Tibial nerve (tissue), 4 donors: ENCODE results near the gene LIMS3.
"Not testable (repeated sequence)": the region's sequence is repeated elsewhere in the genome, so short reads cannot be mapped to it uniquely, and the experiment has no call there.

Experiments
- EP300 ChIP-seq, 2 donors: sonication (generic); formaldehyde crosslinking; IDR thresholded peaks; one replicate each; pipeline ENCODE4 v1.6.1; 2017; ENCODE audit warnings: antibody characterized with exemption in 2 of 2, mild to moderate bottlenecking in 1 of 2
- POLR2A ChIP-seq, 2 donors: fragments of 450-650 bp; IDR thresholded peaks; one replicate each; pipeline ENCODE4 v1.6.1; 2017; ENCODE audit warnings: antibody characterized with exemption in 2 of 2, mild to moderate bottlenecking in 2 of 2, moderate library complexity in 2 of 2
- TF ChIP-seq, protein P1 (sequence below), 5 experiments: fragments of 200-600 bp in 3 of 5; fragments of 450-650 bp in 2 of 5; sonication (generic) in 3 of 5; IDR thresholded peaks; one replicate each; pipeline ENCODE4 v1.5.1; 2016 to 2019; ENCODE audit warnings: antibody characterized with exemption in 5 of 5, mild to moderate bottlenecking in 3 of 5, moderate library complexity in 2 of 5

DNA sequence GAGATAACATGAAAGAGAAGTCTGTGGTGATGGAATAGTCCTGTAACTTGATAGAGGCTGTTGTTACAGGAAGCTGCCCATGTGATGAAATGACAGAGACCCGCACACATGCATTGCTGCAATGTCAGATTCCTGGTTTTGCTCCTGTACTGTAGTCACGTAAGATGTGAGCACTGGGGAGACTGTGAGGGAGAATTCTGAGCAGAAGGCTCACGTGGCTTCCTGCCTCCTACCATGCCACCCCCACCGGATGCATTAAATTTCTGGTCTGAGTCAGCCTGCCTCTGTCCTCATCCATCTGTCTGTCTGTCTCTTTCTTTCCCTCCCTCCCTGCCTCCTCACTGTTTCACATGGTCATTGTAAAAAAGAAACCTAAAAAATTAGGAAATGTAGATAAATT lies 2.3 kb upstream of the LIMS3 start:
- TF ChIP-seq, protein P1, sequence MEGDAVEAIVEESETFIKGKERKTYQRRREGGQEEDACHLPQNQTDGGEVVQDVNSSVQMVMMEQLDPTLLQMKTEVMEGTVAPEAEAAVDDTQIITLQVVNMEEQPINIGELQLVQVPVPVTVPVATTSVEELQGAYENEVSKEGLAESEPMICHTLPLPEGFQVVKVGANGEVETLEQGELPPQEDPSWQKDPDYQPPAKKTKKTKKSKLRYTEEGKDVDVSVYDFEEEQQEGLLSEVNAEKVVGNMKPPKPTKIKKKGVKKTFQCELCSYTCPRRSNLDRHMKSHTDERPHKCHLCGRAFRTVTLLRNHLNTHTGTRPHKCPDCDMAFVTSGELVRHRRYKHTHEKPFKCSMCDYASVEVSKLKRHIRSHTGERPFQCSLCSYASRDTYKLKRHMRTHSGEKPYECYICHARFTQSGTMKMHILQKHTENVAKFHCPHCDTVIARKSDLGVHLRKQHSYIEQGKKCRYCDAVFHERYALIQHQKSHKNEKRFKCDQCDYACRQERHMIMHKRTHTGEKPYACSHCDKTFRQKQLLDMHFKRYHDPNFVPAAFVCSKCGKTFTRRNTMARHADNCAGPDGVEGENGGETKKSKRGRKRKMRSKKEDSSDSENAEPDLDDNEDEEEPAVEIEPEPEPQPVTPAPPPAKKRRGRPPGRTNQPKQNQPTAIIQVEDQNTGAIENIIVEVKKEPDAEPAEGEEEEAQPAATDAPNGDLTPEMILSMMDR (IDR thresholded peaks at IDR 0.05), result not testable (repeated sequence)
- TF ChIP-seq EP300, POLR2A (IDR thresholded peaks at IDR 0.05): not testable (repeated sequence)
